ENCODE measurements around the gene NF2.

DNA sequence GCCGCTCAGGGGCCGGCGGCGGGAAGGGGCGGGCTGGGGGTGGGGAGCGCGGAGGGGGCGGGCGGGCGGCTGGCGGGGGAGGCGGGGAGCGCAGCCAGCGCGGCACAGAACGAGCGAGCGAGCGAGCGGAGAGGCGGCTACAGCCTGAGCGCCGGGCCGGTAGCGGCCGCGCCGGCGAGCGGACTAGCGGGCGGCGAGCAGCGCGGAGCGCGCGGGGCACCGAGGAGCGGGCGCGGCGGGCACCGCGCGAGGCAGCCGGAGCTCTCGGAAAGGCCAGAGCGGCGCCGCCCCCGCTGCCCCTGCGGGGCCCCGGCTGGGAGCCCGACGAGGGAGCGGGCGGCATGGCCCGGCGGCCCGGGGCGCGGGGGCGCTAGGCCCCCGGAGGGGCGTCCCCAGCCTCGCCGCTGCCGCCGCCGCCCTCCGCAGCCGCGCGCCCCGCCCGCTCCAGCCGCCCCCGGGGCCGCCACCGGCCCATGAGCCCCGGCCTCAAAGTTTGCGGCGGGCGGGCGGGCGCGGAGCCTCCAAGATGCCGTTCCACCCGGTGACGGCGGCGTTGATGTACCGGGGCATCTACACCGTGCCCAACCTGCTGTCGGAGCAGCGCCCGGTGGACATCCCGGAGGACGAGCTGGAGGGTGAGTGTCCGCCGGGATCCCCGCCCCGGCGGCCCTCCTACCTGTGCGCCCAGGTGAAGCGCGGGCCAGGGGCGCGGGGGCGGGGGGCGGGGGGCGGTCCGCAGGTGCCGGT is 116.6 kb downstream of the NF2 start, which contains the start of gene CABP7:
- TF ChIP-seq, protein P1, sequence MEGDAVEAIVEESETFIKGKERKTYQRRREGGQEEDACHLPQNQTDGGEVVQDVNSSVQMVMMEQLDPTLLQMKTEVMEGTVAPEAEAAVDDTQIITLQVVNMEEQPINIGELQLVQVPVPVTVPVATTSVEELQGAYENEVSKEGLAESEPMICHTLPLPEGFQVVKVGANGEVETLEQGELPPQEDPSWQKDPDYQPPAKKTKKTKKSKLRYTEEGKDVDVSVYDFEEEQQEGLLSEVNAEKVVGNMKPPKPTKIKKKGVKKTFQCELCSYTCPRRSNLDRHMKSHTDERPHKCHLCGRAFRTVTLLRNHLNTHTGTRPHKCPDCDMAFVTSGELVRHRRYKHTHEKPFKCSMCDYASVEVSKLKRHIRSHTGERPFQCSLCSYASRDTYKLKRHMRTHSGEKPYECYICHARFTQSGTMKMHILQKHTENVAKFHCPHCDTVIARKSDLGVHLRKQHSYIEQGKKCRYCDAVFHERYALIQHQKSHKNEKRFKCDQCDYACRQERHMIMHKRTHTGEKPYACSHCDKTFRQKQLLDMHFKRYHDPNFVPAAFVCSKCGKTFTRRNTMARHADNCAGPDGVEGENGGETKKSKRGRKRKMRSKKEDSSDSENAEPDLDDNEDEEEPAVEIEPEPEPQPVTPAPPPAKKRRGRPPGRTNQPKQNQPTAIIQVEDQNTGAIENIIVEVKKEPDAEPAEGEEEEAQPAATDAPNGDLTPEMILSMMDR (IDR thresholded peaks at IDR 0.05; ENCODE audit: low read depth, low read length) = no peak
- TF ChIP-seq POLR2A (IDR thresholded peaks at IDR 0.05; ENCODE audit: extremely low read depth, insufficient read length) (no peak), MYC (IDR thresholded peaks at IDR 0.05; ENCODE audit: low read depth, low read length) (no peak)
- TF ChIP-seq, protein P2, sequence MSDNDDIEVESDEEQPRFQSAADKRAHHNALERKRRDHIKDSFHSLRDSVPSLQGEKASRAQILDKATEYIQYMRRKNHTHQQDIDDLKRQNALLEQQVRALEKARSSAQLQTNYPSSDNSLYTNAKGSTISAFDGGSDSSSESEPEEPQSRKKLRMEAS (IDR thresholded peaks at IDR 0.05; ENCODE audit: low read depth, low read length) = no peak

All from NB4 (cell line).